Fibroblast of mammary gland (primary cell): ENCODE results near the gene GMPR.

Source experiments
- DNase-seq: peaks from one replicate; pipeline ENCODE4 v3.0.0-alpha.2; 2010; ENCODE audit warnings: low read depth
- H3K4me3 ChIP-seq: 2 replicates; pipeline ENCODE4 v1.5.1; 2011; ENCODE audit warnings: low read depth, mild to moderate bottlenecking, low read length, moderate library complexity; ENCODE audit not compliant: control insufficient read depth
- CTCF ChIP-seq: conservative IDR thresholded peaks from 2 replicates; pipeline ENCODE4 v1.5.1; 2011; ENCODE audit warnings: low read depth, low read length, inconsistent platforms; ENCODE audit not compliant: control insufficient read depth, insufficient read depth

GMPR gene

GRCh38 chr6:16209539-16209938 lies 28.8 kb upstream of the GMPR start:
- no peak for DNase-seq
- H3K4me3 ChIP-seq: no peak overlapping the region
- no peak for TF ChIP-seq CTCF

- no peak for TF ChIP-seq CTCF
- DNase-seq: no peak
- no peak overlapping the region for H3K4me3 ChIP-seq
Measured at GRCh38 chr6:16212276-16212675, 26.1 kb upstream of the GMPR start.

- TF ChIP-seq CTCF: no peak
- no peak overlapping the region for H3K4me3 ChIP-seq
- DNase-seq: no peak
Measured at GRCh38 chr6:16216501-16217155, 21.8 kb upstream of the GMPR start.

- H3K4me3 ChIP-seq: no peak overlapping the region
- no peak for TF ChIP-seq CTCF
- DNase-seq: no peak
Measured at GRCh38 chr6:16217156-16217721, 21.1 kb upstream of the GMPR start.

GRCh38 chr6:16222826-16223225 lies 15.6 kb upstream of the GMPR start:
- H3K4me3 ChIP-seq: no peak overlapping the region
- no peak for TF ChIP-seq CTCF
- no peak for DNase-seq

GRCh38 chr6:16223362-16223761 lies 15.0 kb upstream of the GMPR start:
- TF ChIP-seq CTCF: no peak
- no peak for DNase-seq
- no peak overlapping the region for H3K4me3 ChIP-seq
